HEK293 (cell line): ENCODE measurements around the gene IGFBPL1.

Experiments used
- CTCF ChIA-PET: fragments of 350-600 bp; formaldehyde crosslinking; extraction: SDS; loops from one replicate; lab custom pipeline; 2021; ENCODE audit warnings: antibody characterized with exemption; lab: Yijun Ruan, JAX
- POLR2A ChIA-PET: fragments of 300-600 bp; formaldehyde crosslinking; extraction: SDS; loops from one replicate; lab custom pipeline; 2020; ENCODE audit warnings: antibody characterized with exemption, inconsistent platforms; lab: Yijun Ruan, JAX
- H3K27ac ChIP-seq: fragments of 200-500 bp; sonication (Bioruptor generic); 2 replicates; pipeline ENCODE4 v1.5.1; 2014; ENCODE audit warnings: low read depth, low read length, control low read depth, inconsistent platforms; ENCODE audit errors: extremely low read depth
- H3K36me3 ChIP-seq, 2 experiments: fragments of 200-500 bp in 1 of 2; sonication (Bioruptor generic) in 1 of 2; 1 replicate in 1 of 2; 2 replicates in 1 of 2; pipeline ENCODE4 v1.5.1; 2014 to 2017; ENCODE audit warnings: inconsistent platforms in 2 of 2, low read length in 2 of 2; ENCODE audit not compliant: control insufficient read depth in 2 of 2, insufficient read depth in 1 of 2
- H3K4me1 ChIP-seq: fragments of 200-500 bp; sonication (Bioruptor generic); 2 replicates; pipeline ENCODE4 v1.5.1; 2014; ENCODE audit warnings: mild to moderate bottlenecking, low read length, inconsistent platforms; ENCODE audit not compliant: control insufficient read depth, insufficient read depth
- H3K4me3 ChIP-seq: 2 replicates; pipeline ENCODE4 v1.5.1; 2011; ENCODE audit warnings: low read depth, mild to moderate bottlenecking, control low read depth, low read length, moderate library complexity
- H3K9me3 ChIP-seq: fragments of 200-500 bp; sonication (Bioruptor generic); 2 replicates; pipeline ENCODE4 v1.5.1; 2014; ENCODE audit warnings: low read depth, low read length, inconsistent platforms; ENCODE audit not compliant: control insufficient read depth, insufficient read depth
- HOXC10 ChIP-seq: sonication (generic); formaldehyde crosslinking; IDR thresholded peaks from 2 replicates; pipeline ENCODE4 v1.8.1; 2023; ENCODE audit warnings: mild to moderate bottlenecking, missing genetic modification reagents
- KLF1 ChIP-seq: fragments of 450-650 bp; formaldehyde crosslinking; IDR thresholded peaks from 2 replicates; pipeline ENCODE4 v1.5.1; 2016; ENCODE audit warnings: missing biosample characterization, missing genetic modification characterization
- KLF10 ChIP-seq: fragments of 450-650 bp; IDR thresholded peaks from 2 replicates; pipeline ENCODE4 v1.5.1; 2018; ENCODE audit warnings: missing biosample characterization, mild to moderate bottlenecking, missing genetic modification characterization
- KLF16 ChIP-seq: fragments of 450-650 bp; formaldehyde crosslinking; IDR thresholded peaks from 2 replicates; pipeline ENCODE4 v1.5.1; 2017; ENCODE audit warnings: missing biosample characterization, missing genetic modification characterization
- MZF1 ChIP-seq: fragments of 450-650 bp; formaldehyde crosslinking; IDR thresholded peaks from 2 replicates; pipeline ENCODE4 v1.5.1; 2017; ENCODE audit warnings: missing biosample characterization, missing genetic modification characterization, borderline replicate concordance
- PRDM6 ChIP-seq: fragments of 450-650 bp; formaldehyde crosslinking; IDR thresholded peaks from 2 replicates; pipeline ENCODE4 v1.5.1; 2017; ENCODE audit warnings: missing biosample characterization, missing genetic modification characterization
- ZBTB10 ChIP-seq: fragments of 450-650 bp; formaldehyde crosslinking; IDR thresholded peaks from 2 replicates; pipeline ENCODE4 v1.5.1; 2016; ENCODE audit warnings: missing biosample characterization, missing genetic modification characterization
- ZEB2 ChIP-seq: fragments of 450-650 bp; formaldehyde crosslinking; IDR thresholded peaks from 2 replicates; pipeline ENCODE4 v1.5.1; 2016; ENCODE audit warnings: missing biosample characterization, missing genetic modification characterization
- ZNF157 ChIP-seq: fragments of 450-650 bp; formaldehyde crosslinking; IDR thresholded peaks from 2 replicates; pipeline ENCODE4 v1.5.1; 2016; ENCODE audit warnings: missing biosample characterization, missing genetic modification characterization
- ZNF184 ChIP-seq: fragments of 450-650 bp; IDR thresholded peaks from 2 replicates; pipeline ENCODE4 v1.5.1; 2018; ENCODE audit warnings: missing biosample characterization, mild to moderate bottlenecking, missing genetic modification characterization
- ZNF221 ChIP-seq: fragments of 450-650 bp; formaldehyde crosslinking; IDR thresholded peaks from 2 replicates; pipeline ENCODE4 v1.5.1; 2017; ENCODE audit warnings: missing biosample characterization, missing genetic modification characterization, borderline replicate concordance
- ZNF354C ChIP-seq: fragments of 450-650 bp; formaldehyde crosslinking; IDR thresholded peaks from 2 replicates; pipeline ENCODE4 v1.5.1; 2016; ENCODE audit warnings: missing biosample characterization, missing genetic modification characterization, low read depth, borderline replicate concordance
- ZNF362 ChIP-seq: fragments of 450-650 bp; formaldehyde crosslinking; IDR thresholded peaks from 2 replicates; pipeline ENCODE4 v1.5.1; 2016; ENCODE audit warnings: missing biosample characterization, missing genetic modification characterization
- ZNF449 ChIP-seq: fragments of 450-650 bp; formaldehyde crosslinking; IDR thresholded peaks from 2 replicates; pipeline ENCODE4 v1.5.1; 2017; ENCODE audit warnings: missing biosample characterization, mild to moderate bottlenecking, missing genetic modification characterization, moderate library complexity
- ZNF488 ChIP-seq: fragments of 450-650 bp; formaldehyde crosslinking; IDR thresholded peaks from 2 replicates; pipeline ENCODE4 v1.5.1; 2016; ENCODE audit warnings: missing biosample characterization, missing genetic modification characterization
- ZNF544 ChIP-seq: fragments of 450-650 bp; formaldehyde crosslinking; IDR thresholded peaks from 2 replicates; pipeline ENCODE4 v1.5.0; 2017; ENCODE audit warnings: missing biosample characterization, missing genetic modification characterization
- ZNF558 ChIP-seq: fragments of 450-650 bp; formaldehyde crosslinking; IDR thresholded peaks from 2 replicates; pipeline ENCODE4 v1.5.1; 2016; ENCODE audit warnings: missing biosample characterization, missing genetic modification characterization
- ZNF560 ChIP-seq: fragments of 450-650 bp; formaldehyde crosslinking; IDR thresholded peaks from 2 replicates; pipeline ENCODE4 v1.5.1; 2017; ENCODE audit warnings: missing biosample characterization, missing genetic modification characterization, borderline replicate concordance
- ZNF571 ChIP-seq: fragments of 450-650 bp; formaldehyde crosslinking; IDR thresholded peaks from 2 replicates; pipeline ENCODE4 v1.5.0; 2017; ENCODE audit warnings: missing biosample characterization, missing genetic modification characterization
- ZNF596 ChIP-seq: fragments of 450-650 bp; IDR thresholded peaks from 2 replicates; pipeline ENCODE4 v1.5.0; 2018; ENCODE audit warnings: missing biosample characterization, mild to moderate bottlenecking, missing genetic modification characterization, moderate library complexity
- ZNF624 ChIP-seq: fragments of 450-650 bp; formaldehyde crosslinking; IDR thresholded peaks from 2 replicates; pipeline ENCODE4 v1.5.1; 2017; ENCODE audit warnings: missing biosample characterization, missing genetic modification characterization
- ZNF654 ChIP-seq: fragments of 450-650 bp; formaldehyde crosslinking; IDR thresholded peaks from 2 replicates; pipeline ENCODE4 v1.5.1; 2016; ENCODE audit warnings: low read depth, missing biosample characterization, missing genetic modification characterization
- ZNF776 ChIP-seq: fragments of 450-650 bp; formaldehyde crosslinking; IDR thresholded peaks from 2 replicates; pipeline ENCODE4 v1.5.0; 2017; ENCODE audit warnings: missing biosample characterization, missing genetic modification characterization, borderline replicate concordance
- ZNF837 ChIP-seq: fragments of 450-650 bp; formaldehyde crosslinking; IDR thresholded peaks from 2 replicates; pipeline ENCODE4 v1.5.1; 2016; ENCODE audit warnings: missing biosample characterization, missing genetic modification characterization
- ZSCAN23 ChIP-seq: fragments of 450-650 bp; formaldehyde crosslinking; IDR thresholded peaks from 2 replicates; pipeline ENCODE4 v1.5.1; 2016; ENCODE audit warnings: missing biosample characterization, missing genetic modification characterization

IGFBPL1 gene

GRCh38 chr9:38441347-38442085 is 17.3 kb upstream of the IGFBPL1 start:
- H3K4me1 ChIP-seq: no peaks in the 10 kb centered on the region
- CTCF ChIA-PET: interaction anchor here (0.8 to 2.5 kb wide), 3 partner anchors 9 to 528 kb away, joined by 3 to 18 read pairs (median 3); no protein-coding TSS in a partner anchor
- TF ChIP-seq ZNF624 (tag by site-specific recombination): no peak
- no peak for TF ChIP-seq ZNF184 (tag by site-specific recombination)
- no peak for TF ChIP-seq ZNF776 (tag by site-specific recombination)
- TF ChIP-seq PRDM6 (tag by site-specific recombination): no peak
- TF ChIP-seq ZBTB10 (tag by site-specific recombination): no peak
- no peak for TF ChIP-seq ZNF571 (tag by site-specific recombination)
- TF ChIP-seq HOXC10: no peak
- no peak for TF ChIP-seq ZNF654
- TF ChIP-seq ZNF560 (tag by site-specific recombination): no peak
- no peak for TF ChIP-seq ZEB2 (tag by site-specific recombination)
- TF ChIP-seq ZNF544 (tag by site-specific recombination): no peak
- no peak for TF ChIP-seq ZNF837 (tag by site-specific recombination)

GRCh38 chr9:38440516-38440915 is 16.3 kb upstream of the IGFBPL1 start:
- H3K4me1 ChIP-seq: no peaks in the 10 kb centered on the region
- POLR2A ChIA-PET: no interaction called here
- no peak overlapping the region for H3K27ac ChIP-seq
- CTCF ChIA-PET: interaction anchor here (0.9 kb wide), 1 partner anchor 24 kb away, joined by 4 read pairs; no protein-coding TSS in a partner anchor
- no peaks in the 10 kb centered on the region for H3K9me3 ChIP-seq
- TF ChIP-seq ZNF221 (tag by site-specific recombination) (no peak), KLF1 (no peak), ZNF354C (no peak), ZNF596 (tag by site-specific recombination) (no peak)
- H3K4me3 ChIP-seq: no peak overlapping the region
- H3K36me3 ChIP-seq: no peaks in the 10 kb centered on the region

More at GRCh38 chr9:38441347-38442085, 17.3 kb upstream of the IGFBPL1 start:
- Histone ChIP-seq H3K36me3 (no peaks in the 10 kb centered on the region), H3K9me3 (no peaks in the 10 kb centered on the region), H3K27ac (no peak overlapping the region), H3K4me3 (no peak overlapping the region)
- POLR2A ChIA-PET: interaction anchor here (0.6 kb wide), 1 partner anchor 815 kb away, joined by 5 read pairs; no protein-coding TSS in a partner anchor

GRCh38 chr9:38439916-38440301 is 15.7 kb upstream of the IGFBPL1 start:
- H3K4me3 ChIP-seq: no peak overlapping the region
- POLR2A ChIA-PET: no interaction called here
- H3K27ac ChIP-seq: no peak overlapping the region
- H3K4me1 ChIP-seq: no peaks in the 10 kb centered on the region
- no peaks in the 10 kb centered on the region for H3K9me3 ChIP-seq
- no peaks in the 10 kb centered on the region for H3K36me3 ChIP-seq
- CTCF ChIA-PET: interaction anchor here (0.9 kb wide), 1 partner anchor 23 kb away, joined by 4 read pairs; no protein-coding TSS in a partner anchor
- no peak for TF ChIP-seq KLF1
- no peak for TF ChIP-seq ZNF449 (tag by site-specific recombination)
- no peak for TF ChIP-seq MZF1 (tag by site-specific recombination)
- TF ChIP-seq ZNF488 (tag by site-specific recombination): no peak
- TF ChIP-seq ZNF157 (tag by site-specific recombination): no peak
- TF ChIP-seq KLF10 (tag by site-specific recombination): no peak
- no peak for TF ChIP-seq ZNF558 (tag by site-specific recombination)
- no peak for TF ChIP-seq KLF16 (tag by site-specific recombination)
- no peak for TF ChIP-seq ZSCAN23 (tag by site-specific recombination)
- TF ChIP-seq ZNF362 (tag by site-specific recombination): no peak
